ENCODE results near the gene TPRG1. TPM values are rescaled to one million over a fixed set of nuclear protein-coding genes. Genes with fewer than 3 reads are reported as not detected.

TPRG1 gene
- total RNA-seq, 4 donors from 2014 or later = 31.3 to 72.0 (median 47.0) TPM

DNA sequence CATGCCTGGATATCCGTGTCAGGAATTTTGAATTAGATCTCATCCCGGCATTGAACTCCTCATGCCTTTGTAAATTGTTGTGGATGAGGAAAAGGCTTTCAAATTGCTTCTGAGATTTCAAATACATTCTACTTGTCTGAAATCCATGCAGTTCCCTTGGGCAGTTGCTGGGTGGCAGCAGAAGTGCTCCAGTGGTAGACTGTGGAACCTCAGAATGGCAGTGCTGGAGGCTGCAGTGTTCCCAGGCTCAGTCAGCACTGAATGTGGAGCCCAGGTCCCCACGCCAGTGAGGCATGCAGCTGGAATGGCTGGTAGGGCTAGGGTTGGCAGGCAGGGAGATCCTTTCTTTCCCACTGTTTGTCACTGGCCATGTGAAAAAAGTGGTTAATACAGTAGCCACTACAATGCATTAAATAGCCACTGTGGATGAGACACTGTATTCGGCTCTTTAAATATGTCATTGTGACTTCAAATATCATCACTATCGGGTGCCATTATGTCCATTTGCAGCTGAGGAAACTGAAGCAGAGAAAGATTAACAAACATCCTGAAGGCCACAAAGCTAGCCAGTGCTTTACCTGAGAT lies 98.6 kb downstream of the TPRG1 start:
- TF ChIP-seq CTCF (IDR thresholded peaks at IDR 0.05; ENCODE audit: low read depth) = no peak

DNA sequence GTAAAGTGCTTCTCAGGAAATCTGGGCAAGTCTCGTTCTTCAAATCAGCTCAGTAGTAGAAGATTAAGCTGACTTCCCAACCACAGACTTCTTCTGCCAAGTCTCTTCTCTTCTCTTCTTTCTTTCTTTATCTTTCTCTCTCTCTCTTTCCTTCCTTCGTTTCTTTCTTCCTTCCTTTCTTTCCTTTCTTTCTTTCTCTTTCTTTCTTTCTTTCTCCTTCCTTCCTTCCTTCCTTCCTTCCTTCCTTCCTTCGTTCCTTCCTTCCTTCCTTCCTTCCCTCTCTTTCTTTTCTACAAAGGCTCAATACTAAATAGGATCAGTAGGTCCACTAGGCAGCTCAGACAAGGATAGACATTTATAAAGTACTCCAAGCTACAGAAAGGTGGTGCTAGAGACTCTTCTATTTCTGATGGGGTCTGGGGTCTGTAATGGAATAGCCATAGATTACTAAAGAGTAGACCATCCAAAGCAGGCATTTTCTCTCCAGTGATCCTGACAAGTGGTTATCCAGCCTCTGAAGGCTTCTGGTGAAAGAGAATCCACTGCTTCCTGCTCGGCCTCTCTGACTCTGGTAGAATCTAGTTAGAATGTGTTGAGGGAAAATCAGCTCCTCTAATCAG lies 100.8 kb downstream of the TPRG1 start:
- TF ChIP-seq CTCF (IDR thresholded peaks at IDR 0.05; ENCODE audit: low read depth) = no peak

DNA sequence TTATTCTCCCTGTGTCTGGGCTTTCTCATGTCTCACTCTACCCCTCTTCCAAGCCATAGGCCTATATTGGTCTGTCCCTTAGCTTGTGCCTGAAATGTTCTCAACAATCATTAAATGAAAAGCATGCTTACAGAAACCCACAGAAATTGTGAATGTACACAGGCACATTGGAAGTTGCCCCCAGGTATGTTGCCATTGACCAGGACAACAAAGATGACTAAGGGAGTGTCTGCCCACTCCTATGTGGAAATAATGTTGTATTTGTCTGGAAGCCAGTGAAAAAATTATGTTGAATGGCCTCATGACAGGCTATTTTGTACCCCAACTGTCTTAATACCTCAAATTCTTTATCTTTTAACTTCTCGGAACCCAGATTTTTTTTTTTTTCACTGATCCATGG lies 102.0 kb downstream of the TPRG1 start:
- TF ChIP-seq CTCF (IDR thresholded peaks at IDR 0.05; ENCODE audit: low read depth) = no peak

GRCh38 chr3:189275182-189275581 lies 103.4 kb downstream of the TPRG1 start:
- no peak for TF ChIP-seq CTCF (IDR thresholded peaks at IDR 0.05; ENCODE audit: low read depth)

- no peak for TF ChIP-seq CTCF (IDR thresholded peaks at IDR 0.05; ENCODE audit: low read depth)
Observed at GRCh38 chr3:189275852-189276251, 104.1 kb downstream of the TPRG1 start.

GRCh38 chr3:189276444-189277219 lies 104.9 kb downstream of the TPRG1 start:
- TF ChIP-seq CTCF (IDR thresholded peaks at IDR 0.05; ENCODE audit: low read depth) = no peak

DNA sequence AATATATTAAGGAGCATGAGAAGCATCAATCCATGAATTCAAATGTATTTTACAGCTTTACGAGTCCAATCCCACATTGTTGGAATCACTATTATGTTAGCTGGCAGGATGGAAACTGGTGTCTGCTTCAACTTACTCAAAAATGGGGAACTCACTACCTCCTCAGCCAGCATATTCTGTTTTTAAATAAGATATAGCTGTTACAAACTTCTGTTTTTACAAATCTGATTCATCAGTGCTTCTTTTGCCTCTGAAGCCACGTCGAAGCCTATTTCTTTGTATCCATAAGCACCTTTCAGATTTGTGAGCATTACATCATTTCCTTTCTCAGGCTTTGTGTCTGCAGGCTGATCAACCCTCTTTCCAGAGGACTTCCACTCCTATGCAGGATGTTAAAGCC lies 105.9 kb downstream of the TPRG1 start:
- no peak for TF ChIP-seq CTCF (IDR thresholded peaks at IDR 0.05; ENCODE audit: low read depth)

Measured in subcutaneous adipose tissue (tissue), 4 donors.